ENCODE data around the gene ISG15. TPM values are rescaled to one million over a fixed set of nuclear protein-coding genes. Genes with fewer than 3 reads are reported as not detected.

Gene ISG15
- total and polyA plus RNA-seq, 9 of the 15 experiments (the other 6 are each of a cell fraction or from before 2014, with no cell fraction given) = 0.40 to 58.3 (median 12.2) TPM

GRCh38 chr1:1000357-1001056 is 12.8 kb upstream of the ISG15 start (continued):
- no peak for TF ChIP-seq SMAD3 (CRISPR knock-in tag; conservative IDR thresholded peaks at IDR 0.05)
- TF ChIP-seq BRD9 (IDR thresholded peaks at IDR 0.05; ENCODE audit: low read depth, partially characterized antibody) = no peak
- TF ChIP-seq ZNF639 (CRISPR knock-in tag; conservative IDR thresholded peaks at IDR 0.05 in 1 of 2, IDR thresholded peaks at IDR 0.05 in 1 of 2) = peak in 1 of 2 experiments; percentile 43; a peak in 1 of 4 replicates
- TF ChIP-seq ZNF282 (CRISPR knock-in tag; IDR thresholded peaks at IDR 0.05) = peak; percentile 100
- TF ChIP-seq SMARCE1 (IDR thresholded peaks at IDR 0.05) = 0 out of 2 replicates have a peak, but pooled peaks have one; percentile 43
- TF ChIP-seq NCOA6 (IDR thresholded peaks at IDR 0.05) = peak; percentile 9; the same call in 1 of the 2 replicates
- TF ChIP-seq KLF6 (CRISPR knock-in tag; IDR thresholded peaks at IDR 0.05; ENCODE audit: borderline replicate concordance) = no peak
- no peak for TF ChIP-seq RAD21 (CRISPR knock-in tag; conservative IDR thresholded peaks at IDR 0.05 in 1 of 2, IDR thresholded peaks at IDR 0.05 in 1 of 2)
- no peak for TF ChIP-seq ZNF699 (CRISPR knock-in tag; IDR thresholded peaks at IDR 0.05; ENCODE audit: insufficient replicate concordance)
- peak in 1 of 3 experiments; percentile 47 for TF ChIP-seq YY1 (IDR thresholded peaks at IDR 0.05; ENCODE audit: borderline replicate concordance in 1 of 3, control insufficient read depth in 1 of 3, extremely low read depth in 1 of 3, insufficient read depth in 3 of 3, insufficient read length in 1 of 3, insufficient replicate concordance in 2 of 3, low read depth in 1 of 3, low read length in 2 of 3)
- TF ChIP-seq DACH1 (IDR thresholded peaks at IDR 0.05; ENCODE audit: partially characterized antibody) = no peak
- TF ChIP-seq NR0B1 (IDR thresholded peaks at IDR 0.05; ENCODE audit: partially characterized antibody) = no peak
- peak; percentile 85 for TF ChIP-seq SMAD4 (CRISPR knock-in tag; conservative IDR thresholded peaks at IDR 0.05)
- no peak for TF ChIP-seq SRF (CRISPR knock-in tag; IDR thresholded peaks at IDR 0.05)
- no peak for TF ChIP-seq ZNF512 (tag; IDR thresholded peaks at IDR 0.05)
- 0 out of 2 replicates have a peak, but pooled peaks have one; percentile 40 for TF ChIP-seq ZNF347 (CRISPR knock-in tag; IDR thresholded peaks at IDR 0.05; ENCODE audit: low read depth)
- TF ChIP-seq ZNF778 (CRISPR knock-in tag; IDR thresholded peaks at IDR 0.05) = no peak
- no peak for TF ChIP-seq ZNF507 (tag; conservative IDR thresholded peaks at IDR 0.05)
- TF ChIP-seq MTA3 (IDR thresholded peaks at IDR 0.05; ENCODE audit: borderline replicate concordance) = peak; percentile 100
- TF ChIP-seq KDM2B (CRISPR knock-in tag; IDR thresholded peaks at IDR 0.05) = no peak
- peak; percentile 80; the same call in 1 of the 2 replicates for TF ChIP-seq MYNN (IDR thresholded peaks at IDR 0.05)
- TF ChIP-seq MYNN (CRISPR knock-in tag; IDR thresholded peaks at IDR 0.05) = no peak
